GM10266 (cell line): Measurements from ENCODE around the gene SLBP.

Source experiments
- DNase-seq: peaks from one replicate; pipeline ENCODE4 v3.0.0; 2012; ENCODE audit errors: extremely low spot score
- TF ChIP-seq, protein P1 (sequence below): IDR thresholded peaks from 2 replicates; pipeline ENCODE4 v1.5.1; 2012; ENCODE audit warnings: mild to moderate bottlenecking, low read depth; ENCODE audit not compliant: control insufficient read depth, insufficient read depth; ENCODE audit errors: missing control alignments

Gene SLBP

GRCh38 chr4:1757836-1758235 is 45.7 kb upstream of the SLBP start:
- TF ChIP-seq, protein P1, sequence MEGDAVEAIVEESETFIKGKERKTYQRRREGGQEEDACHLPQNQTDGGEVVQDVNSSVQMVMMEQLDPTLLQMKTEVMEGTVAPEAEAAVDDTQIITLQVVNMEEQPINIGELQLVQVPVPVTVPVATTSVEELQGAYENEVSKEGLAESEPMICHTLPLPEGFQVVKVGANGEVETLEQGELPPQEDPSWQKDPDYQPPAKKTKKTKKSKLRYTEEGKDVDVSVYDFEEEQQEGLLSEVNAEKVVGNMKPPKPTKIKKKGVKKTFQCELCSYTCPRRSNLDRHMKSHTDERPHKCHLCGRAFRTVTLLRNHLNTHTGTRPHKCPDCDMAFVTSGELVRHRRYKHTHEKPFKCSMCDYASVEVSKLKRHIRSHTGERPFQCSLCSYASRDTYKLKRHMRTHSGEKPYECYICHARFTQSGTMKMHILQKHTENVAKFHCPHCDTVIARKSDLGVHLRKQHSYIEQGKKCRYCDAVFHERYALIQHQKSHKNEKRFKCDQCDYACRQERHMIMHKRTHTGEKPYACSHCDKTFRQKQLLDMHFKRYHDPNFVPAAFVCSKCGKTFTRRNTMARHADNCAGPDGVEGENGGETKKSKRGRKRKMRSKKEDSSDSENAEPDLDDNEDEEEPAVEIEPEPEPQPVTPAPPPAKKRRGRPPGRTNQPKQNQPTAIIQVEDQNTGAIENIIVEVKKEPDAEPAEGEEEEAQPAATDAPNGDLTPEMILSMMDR = no peak
- no peak for DNase-seq

GRCh38 chr4:1756893-1757779 is 45.0 kb upstream of the SLBP start:
- no peak for DNase-seq
- TF ChIP-seq, protein P1 = no peak

DNA sequence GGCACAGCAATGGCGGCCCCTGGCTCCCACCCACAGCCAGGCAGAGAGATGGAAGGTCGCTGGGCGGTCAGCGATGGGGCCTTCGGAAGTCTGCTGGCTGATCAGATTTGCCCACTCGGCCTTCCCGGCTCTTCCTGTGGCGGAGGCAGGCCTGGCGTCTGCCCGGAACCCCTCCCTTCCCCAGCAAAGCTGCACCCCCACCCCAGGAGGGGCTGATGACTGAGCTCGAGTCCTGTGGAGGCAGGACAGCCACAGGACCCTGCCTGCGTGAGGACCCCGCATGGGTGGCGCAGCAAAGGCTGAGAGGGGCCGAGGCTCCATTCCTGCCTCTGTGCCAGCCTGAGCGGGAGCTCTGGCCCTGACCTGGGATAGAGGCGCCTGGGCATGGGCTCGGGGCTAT is 44.0 kb upstream of the SLBP start:
- no peak for DNase-seq
- TF ChIP-seq, protein P1 = no peak

- no peak for DNase-seq
- TF ChIP-seq, protein P1 = no peak
These were observed 43.2 kb upstream of the SLBP start for GRCh38 chr4:1755297-1755696.

DNA sequence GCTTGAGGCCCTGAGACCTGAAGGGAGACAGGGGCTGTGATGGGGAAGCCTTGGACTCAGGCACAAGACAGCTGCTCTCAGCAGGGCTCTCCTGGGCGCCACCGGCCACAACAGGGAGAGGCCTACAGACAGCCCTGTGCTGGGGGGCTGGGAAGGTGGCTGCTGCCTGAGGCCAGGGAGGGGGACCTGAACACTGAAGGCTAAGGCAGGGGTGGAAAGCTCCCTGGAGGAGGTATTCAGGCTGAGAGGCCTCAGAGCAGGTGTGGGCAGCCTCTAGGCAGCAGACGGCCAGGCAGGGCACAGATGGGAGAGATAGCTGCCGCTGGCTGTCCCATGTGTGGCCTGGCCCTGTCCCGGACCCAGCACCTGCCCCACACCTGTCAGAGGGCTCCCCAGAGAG is 42.2 kb upstream of the SLBP start:
- DNase-seq = no peak
- TF ChIP-seq, protein P1 = no peak

- no peak for DNase-seq
- TF ChIP-seq, protein P1 = no peak
These were observed 41.7 kb upstream of the SLBP start for GRCh38 chr4:1753697-1754311.

GRCh38 chr4:1753294-1753696 is 41.2 kb upstream of the SLBP start:
- no peak for DNase-seq
- TF ChIP-seq, protein P1 = no peak
